B cell (primary cell): ENCODE results near the gene SCMH1. TPM values are rescaled to one million over a fixed set of nuclear protein-coding genes. Genes with fewer than 3 reads are reported as not detected.

Source experiments
- ATAC-seq: fragments of 200-7000 bp; cut with Tn5 transposase; one replicate; pipeline ENCODE4 v1.10.0; 2021; ENCODE audit warnings: low read depth, mild to moderate bottlenecking, moderate number of reproducible peaks, moderate library complexity
- CTCF ChIA-PET: fragments of 350-600 bp; sonication (Branson Sonifier 250); formaldehyde crosslinking; loops from one replicate; lab custom pipeline; 2021; ENCODE audit warnings: antibody characterized with exemption, inconsistent platforms; lab: Charles Lee
- POLR2A ChIA-PET: fragments of 350-600 bp; sonication (Branson Sonifier 250); formaldehyde crosslinking; loops from one replicate; lab custom pipeline; 2021; ENCODE audit warnings: antibody characterized with exemption; lab: Charles Lee
- DNase-seq: peaks from one replicate; pipeline ENCODE4 v3.0.0; 2013
- H2AFZ ChIP-seq: 2 replicates; pipeline ENCODE4 v1.6.1; 2012; ENCODE audit warnings: mild to moderate bottlenecking, low read depth, low read length; ENCODE audit not compliant: insufficient read depth, poor library complexity, severe bottlenecking
- H3K27ac ChIP-seq, 2 donors: 1 replicate in 1 of 2; 2 replicates in 1 of 2; pipeline ENCODE4 v1.5.1; 2012 to 2013; ENCODE audit warnings: low read length in 2 of 2, mild to moderate bottlenecking in 2 of 2, moderate library complexity in 1 of 2
- H3K27me3 ChIP-seq, 4 experiments: fragments of 200-600 bp in 1 of 4; sonication (generic) in 1 of 4; replicated peaks in 1 of 4; 1 replicate in 2 of 4; 2 replicates in 2 of 4; pipeline versions ENCODE4 v1.6.1 to v1.7.0; 2013 to 2016; ENCODE audit warnings: low read length in 3 of 4, mild to moderate bottlenecking in 2 of 4, mixed read lengths in 1 of 4, moderate library complexity in 1 of 4; ENCODE audit not compliant: insufficient read depth in 4 of 4, control insufficient read depth in 3 of 4; ENCODE audit errors: control extremely low read depth in 1 of 4
- H3K36me3 ChIP-seq, 2 experiments: replicated peaks in 1 of 2; 1 replicate in 1 of 2; 2 replicates in 1 of 2; pipeline versions ENCODE4 v1.6.1 to v1.7.1; 2013; ENCODE audit warnings: low read length in 1 of 2; ENCODE audit not compliant: insufficient read depth in 2 of 2, control insufficient read depth in 1 of 2; ENCODE audit errors: control extremely low read depth in 1 of 2, extremely low read depth in 1 of 2
- H3K4me1 ChIP-seq, 2 donors: fragments of 200-600 bp in 1 of 2; sonication (generic) in 1 of 2; 1 replicate in 1 of 2; 2 replicates in 1 of 2; pipeline versions ENCODE4 v1.5.1 to v1.6.1; 2013 to 2017; ENCODE audit warnings: low read length in 2 of 2; ENCODE audit not compliant: control insufficient read depth in 2 of 2, insufficient read depth in 2 of 2
- H3K4me2 ChIP-seq: replicated peaks from 2 replicates; pipeline ENCODE3; 2012; ENCODE audit warnings: mild to moderate bottlenecking, low read depth, low read length; ENCODE audit not compliant: poor library complexity, severe bottlenecking
- H3K4me3 ChIP-seq, 5 experiments: fragments of 200-600 bp in 1 of 5; sonication (generic) in 1 of 5; 1 replicate in 3 of 5; 2 replicates in 2 of 5; pipeline versions ENCODE4 v1.5.1 to v1.7.0; 2011 to 2016; ENCODE audit warnings: low read length in 4 of 5, mild to moderate bottlenecking in 4 of 5, low read depth in 2 of 5, control low read depth in 1 of 5, moderate library complexity in 1 of 5; ENCODE audit not compliant: insufficient read depth in 1 of 5; ENCODE audit errors: control extremely low read depth in 1 of 5, extremely low read depth in 1 of 5
- H3K79me2 ChIP-seq: fragments of 200-600 bp; sonication (generic); one replicate; pipeline ENCODE4 v1.6.0; 2016; ENCODE audit warnings: low read length; ENCODE audit not compliant: control insufficient read depth, insufficient read depth
- H3K9ac ChIP-seq: fragments of 200-600 bp; sonication (generic); 2 replicates; pipeline ENCODE4 v1.6.1; 2017; ENCODE audit warnings: mild to moderate bottlenecking, low read length, moderate library complexity
- H3K9me3 ChIP-seq, 3 donors: one replicate each; pipeline versions ENCODE4 v1.6.1 to v1.7.1; 2013; ENCODE audit warnings: low read length in 2 of 3; ENCODE audit not compliant: control insufficient read depth in 2 of 3, insufficient read depth in 1 of 3; ENCODE audit errors: control extremely low read depth in 1 of 3
- H4K20me1 ChIP-seq: 2 replicates; pipeline ENCODE4 v1.6.0; 2012; ENCODE audit warnings: mild to moderate bottlenecking, low read length; ENCODE audit not compliant: insufficient read depth, control insufficient read depth, poor library complexity, severe bottlenecking
- H3K27ac Mint-ChIP-seq: one replicate; pipeline ENCODE4 v1.8.0; 2021; ENCODE audit warnings: mixed read lengths
- H3K27me3 Mint-ChIP-seq: one replicate; pipeline ENCODE4 v1.8.0; 2021; ENCODE audit warnings: mixed read lengths
- H3K4me1 Mint-ChIP-seq: one replicate; pipeline ENCODE4 v1.8.0; 2021; ENCODE audit warnings: mixed read lengths
- H3K4me3 Mint-ChIP-seq: one replicate; pipeline ENCODE4 v1.8.0; 2021; ENCODE audit warnings: mixed read lengths
- H3K9me3 Mint-ChIP-seq: one replicate; pipeline ENCODE4 v1.8.0; 2022; ENCODE audit warnings: mixed read lengths; ENCODE audit not compliant: insufficient read depth
- EZH2 ChIP-seq: IDR thresholded peaks from 2 replicates; pipeline ENCODE4 v1.6.1; 2012; ENCODE audit warnings: borderline replicate concordance, low read depth, mild to moderate bottlenecking, moderate library complexity, low read length; ENCODE audit not compliant: insufficient read depth, poor library complexity, severe bottlenecking
- WGBS: methylation state at CpG from one replicate; pipeline ENCODE4 v1.1.5; 2013; ENCODE audit warnings: missing lambda C conversion rate; ENCODE audit not compliant: insufficient coverage; 5-methylcytosine and 5-hydroxymethylcytosine counted together
- intact Hi-C: fragments of 100-400 bp; cut with micrococcal nuclease; formaldehyde crosslinking; loops from one replicate; pipeline ENCODE4 v1.10.0; 2022
- polyA plus RNA-seq: library from polyadenylated mRNA; depleted of rRNA; stranded (reverse); fragments of >200 nt; gene quantifications from 2 replicates; pipeline ENCODE4 v1.2.3, GENCODE V29; 2012
- total RNA-seq, 2 donors: library from RNA; stranded (reverse); fragments of 120-200 nt in 1 of 2; gene quantifications; 1 replicate in 1 of 2; 2 replicates in 1 of 2; pipeline versions ENCODE4 v1.2.3 to v1.2.4, GENCODE V29; 2013 to 2022
- TF ChIP-seq, protein P1 (sequence below): fragments of 200-600 bp; IDR thresholded peaks from one replicate; pipeline ENCODE4 v1.8.0; 2022; ENCODE audit warnings: antibody characterized with exemption, mild to moderate bottlenecking

SCMH1 gene
- total and polyA plus RNA-seq, 2 donors (not counting 1 experiment from before 2014, with no cell fraction given): 29.4 to 33.3 TPM

DNA sequence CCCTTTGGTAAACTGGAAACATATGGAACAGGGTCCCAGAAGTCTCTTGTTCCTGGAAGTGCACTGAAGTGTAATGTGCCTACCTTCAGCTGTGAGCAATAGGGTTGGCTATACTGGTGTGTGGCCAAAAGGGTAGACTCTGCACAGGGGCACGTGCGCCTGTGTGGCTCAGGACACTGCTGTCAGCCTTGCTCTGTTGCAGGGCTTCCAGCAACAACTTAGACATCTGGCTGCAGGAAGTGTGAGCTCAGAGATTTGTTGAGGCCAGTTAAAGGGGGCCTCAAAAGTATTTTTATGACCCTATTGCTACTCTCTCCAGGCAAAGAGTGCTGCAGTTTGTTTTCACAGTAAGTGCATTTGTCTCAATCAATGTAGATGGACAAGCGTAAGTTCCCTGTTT is 255.2 kb downstream of the SCMH1 start:
- Mint-ChIP-seq H3K27ac (no peak overlapping the region), H3K9me3 (no peaks in the 10 kb centered on the region), H3K27me3 (no peaks in the 10 kb centered on the region), H3K4me3 (no peak overlapping the region), H3K4me1 (peaks cover 2% of the 10 kb centered on the region)
- Histone ChIP-seq H2AFZ (no peak overlapping the region), H3K4me2 (no peak overlapping the region), H3K27me3 (no peaks in the 10 kb centered on the region), H3K27ac (no peak overlapping the region), H3K9ac (no peak overlapping the region), H3K36me3 (peaks cover 3 to 77% of the 10 kb centered on the region in 2 experiments), H3K9me3 (no peaks in the 10 kb centered on the region), H3K4me1 (no peaks in the 10 kb centered on the region), H4K20me1 (no peaks in the 10 kb centered on the region), H3K4me3 (no peak overlapping the region), H3K79me2 (peaks cover 33% of the 10 kb centered on the region)
- DNase-seq: no peak
- intact Hi-C loops: no loop called here
- no peak for TF ChIP-seq EZH2
- TF ChIP-seq, protein P1, sequence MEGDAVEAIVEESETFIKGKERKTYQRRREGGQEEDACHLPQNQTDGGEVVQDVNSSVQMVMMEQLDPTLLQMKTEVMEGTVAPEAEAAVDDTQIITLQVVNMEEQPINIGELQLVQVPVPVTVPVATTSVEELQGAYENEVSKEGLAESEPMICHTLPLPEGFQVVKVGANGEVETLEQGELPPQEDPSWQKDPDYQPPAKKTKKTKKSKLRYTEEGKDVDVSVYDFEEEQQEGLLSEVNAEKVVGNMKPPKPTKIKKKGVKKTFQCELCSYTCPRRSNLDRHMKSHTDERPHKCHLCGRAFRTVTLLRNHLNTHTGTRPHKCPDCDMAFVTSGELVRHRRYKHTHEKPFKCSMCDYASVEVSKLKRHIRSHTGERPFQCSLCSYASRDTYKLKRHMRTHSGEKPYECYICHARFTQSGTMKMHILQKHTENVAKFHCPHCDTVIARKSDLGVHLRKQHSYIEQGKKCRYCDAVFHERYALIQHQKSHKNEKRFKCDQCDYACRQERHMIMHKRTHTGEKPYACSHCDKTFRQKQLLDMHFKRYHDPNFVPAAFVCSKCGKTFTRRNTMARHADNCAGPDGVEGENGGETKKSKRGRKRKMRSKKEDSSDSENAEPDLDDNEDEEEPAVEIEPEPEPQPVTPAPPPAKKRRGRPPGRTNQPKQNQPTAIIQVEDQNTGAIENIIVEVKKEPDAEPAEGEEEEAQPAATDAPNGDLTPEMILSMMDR: no peak
- ChIA-PET CTCF (no interaction called here), POLR2A (no interaction called here)
- WGBS: 94% methylated on average over 2 of the region's 3 CpGs
- no peak for ATAC-seq

DNA sequence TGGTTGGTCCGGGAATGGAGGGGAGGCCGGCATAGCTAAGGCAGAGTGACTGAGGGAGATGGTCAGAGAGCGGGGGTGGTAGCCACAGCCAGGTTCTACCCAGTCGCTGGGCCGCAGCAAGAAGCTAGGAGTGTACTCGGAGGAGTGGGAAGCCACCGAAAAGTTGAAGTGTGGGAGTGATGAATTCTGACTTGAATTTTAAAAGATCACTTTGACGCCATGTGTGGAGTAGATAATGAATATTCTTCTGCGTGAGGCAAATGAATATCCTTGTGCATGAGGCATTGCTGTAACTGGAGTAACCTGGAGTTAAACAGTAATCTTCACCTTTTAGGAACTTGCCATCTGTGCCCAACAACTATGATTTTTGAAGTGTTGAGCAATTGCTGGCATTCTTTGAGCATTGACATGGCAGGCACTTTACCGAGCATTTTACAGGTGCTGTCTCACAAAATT is 255.8 kb downstream of the SCMH1 start:
- TF ChIP-seq, protein P1: no peak
- no peak for TF ChIP-seq EZH2
- Mint-ChIP-seq H3K4me3 (no peak overlapping the region), H3K9me3 (no peaks in the 10 kb centered on the region), H3K4me1 (peaks cover 4% of the 10 kb centered on the region), H3K27me3 (no peaks in the 10 kb centered on the region), H3K27ac (no peak overlapping the region)
- Histone ChIP-seq H3K4me1 (no peaks in the 10 kb centered on the region), H3K9ac (no peak overlapping the region), H3K79me2 (peaks cover 39% of the 10 kb centered on the region), H2AFZ (no peak overlapping the region), H3K36me3 (peaks cover 3 to 71% of the 10 kb centered on the region in 2 experiments), H3K4me3 (no peak overlapping the region), H3K27me3 (no peaks in the 10 kb centered on the region), H3K4me2 (no peak overlapping the region), H4K20me1 (no peaks in the 10 kb centered on the region), H3K27ac (no peak overlapping the region), H3K9me3 (no peaks in the 10 kb centered on the region)
- 96% methylated on average over 10 of the region's 10 CpGs for WGBS
- no peak for ATAC-seq
- CTCF ChIA-PET: interaction anchor here (1.1 kb wide), 1 partner anchor 16 kb away, joined by 3 read pairs; no protein-coding TSS in a partner anchor
- POLR2A ChIA-PET: no interaction called here
- DNase-seq: no peak
- intact Hi-C loops: no loop called here
